ENCODE data around the gene ATL2. TPM values are rescaled to one million over a fixed set of nuclear protein-coding genes. Genes with fewer than 3 reads are reported as not detected.

Gene ATL2
- total and polyA plus RNA-seq, 2 experiments from 2014 or later = 28.0 to 72.4 TPM

DNA sequence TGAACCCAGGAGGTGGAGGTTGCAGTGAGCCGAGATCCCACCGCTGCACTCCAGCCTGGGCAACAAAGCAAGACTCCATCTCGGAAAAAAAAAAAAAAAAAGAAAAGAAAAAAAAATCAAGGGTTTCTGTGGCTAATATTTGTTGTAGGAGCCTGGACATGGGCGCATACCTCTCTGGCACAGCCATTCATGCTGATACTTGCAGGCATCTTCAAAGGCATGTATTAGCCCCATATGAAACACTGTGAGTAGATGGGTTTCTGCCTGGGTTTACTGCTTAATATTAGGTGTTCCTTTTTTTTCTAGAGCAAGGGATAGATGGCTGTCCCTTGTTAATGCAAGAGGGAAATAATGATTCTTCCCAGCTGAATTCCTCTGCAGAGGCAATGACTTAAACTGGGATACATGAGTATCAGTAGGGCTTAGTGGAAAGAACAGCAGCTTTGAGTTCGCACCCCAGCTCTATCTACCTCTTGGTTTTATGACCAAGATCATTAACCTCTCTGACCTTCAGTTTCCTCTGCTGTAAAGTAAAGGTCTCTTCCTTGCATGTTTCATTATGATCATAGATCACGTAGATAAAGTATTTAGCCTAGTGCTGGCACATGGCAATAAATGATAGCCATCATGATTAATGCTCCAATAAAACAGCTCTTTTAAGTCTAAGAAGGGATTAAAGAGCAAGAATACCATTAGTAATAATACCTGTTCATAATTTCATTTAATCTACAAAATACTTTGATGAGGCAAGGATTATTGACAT lies 4.5 kb upstream of the ATL2 start:
- no peak for DNase-seq (ENCODE audit: low spot score)
- no peak overlapping the region for H3K4me3 ChIP-seq
- peaks cover 12% of the 10 kb centered on the region for H3K4me1 ChIP-seq (ENCODE audit: insufficient read depth)
- WGBS (ENCODE audit: low lambda C conversion rate, missing lambda C conversion rate) = 69% methylated on average over 4 of the region's 6 CpGs
- no peak overlapping the region for H3K4me2 ChIP-seq
- no peaks in the 10 kb centered on the region for H3K79me2 ChIP-seq
- H3K27me3 ChIP-seq = no peaks in the 10 kb centered on the region
- no peaks in the 10 kb centered on the region for H3K9me2 ChIP-seq (replicated peaks; ENCODE audit: insufficient read depth)
- H3K36me3 ChIP-seq (replicated peaks; ENCODE audit: insufficient read depth, low read depth) = no peaks in the 10 kb centered on the region
- no peaks in the 10 kb centered on the region for H4K20me1 ChIP-seq (ENCODE audit: insufficient read depth, poor library complexity, severe bottlenecking)
- no peak overlapping the region for H3K27ac ChIP-seq
- no peak overlapping the region for H2AFZ ChIP-seq
- H3K9me3 ChIP-seq (ENCODE audit: low read depth) = no peaks in the 10 kb centered on the region
- TF ChIP-seq, protein P1, sequence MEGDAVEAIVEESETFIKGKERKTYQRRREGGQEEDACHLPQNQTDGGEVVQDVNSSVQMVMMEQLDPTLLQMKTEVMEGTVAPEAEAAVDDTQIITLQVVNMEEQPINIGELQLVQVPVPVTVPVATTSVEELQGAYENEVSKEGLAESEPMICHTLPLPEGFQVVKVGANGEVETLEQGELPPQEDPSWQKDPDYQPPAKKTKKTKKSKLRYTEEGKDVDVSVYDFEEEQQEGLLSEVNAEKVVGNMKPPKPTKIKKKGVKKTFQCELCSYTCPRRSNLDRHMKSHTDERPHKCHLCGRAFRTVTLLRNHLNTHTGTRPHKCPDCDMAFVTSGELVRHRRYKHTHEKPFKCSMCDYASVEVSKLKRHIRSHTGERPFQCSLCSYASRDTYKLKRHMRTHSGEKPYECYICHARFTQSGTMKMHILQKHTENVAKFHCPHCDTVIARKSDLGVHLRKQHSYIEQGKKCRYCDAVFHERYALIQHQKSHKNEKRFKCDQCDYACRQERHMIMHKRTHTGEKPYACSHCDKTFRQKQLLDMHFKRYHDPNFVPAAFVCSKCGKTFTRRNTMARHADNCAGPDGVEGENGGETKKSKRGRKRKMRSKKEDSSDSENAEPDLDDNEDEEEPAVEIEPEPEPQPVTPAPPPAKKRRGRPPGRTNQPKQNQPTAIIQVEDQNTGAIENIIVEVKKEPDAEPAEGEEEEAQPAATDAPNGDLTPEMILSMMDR (IDR thresholded peaks at IDR 0.05; ENCODE audit: poor library complexity) = no peak
- TF ChIP-seq EZH2 (IDR thresholded peaks at IDR 0.05; ENCODE audit: borderline replicate concordance) = no peak
- no peak for TF ChIP-seq EZH2phosphoT487 (IDR thresholded peaks at IDR 0.05; ENCODE audit: low read depth, severe bottlenecking, unreplicated experiment)

DNA sequence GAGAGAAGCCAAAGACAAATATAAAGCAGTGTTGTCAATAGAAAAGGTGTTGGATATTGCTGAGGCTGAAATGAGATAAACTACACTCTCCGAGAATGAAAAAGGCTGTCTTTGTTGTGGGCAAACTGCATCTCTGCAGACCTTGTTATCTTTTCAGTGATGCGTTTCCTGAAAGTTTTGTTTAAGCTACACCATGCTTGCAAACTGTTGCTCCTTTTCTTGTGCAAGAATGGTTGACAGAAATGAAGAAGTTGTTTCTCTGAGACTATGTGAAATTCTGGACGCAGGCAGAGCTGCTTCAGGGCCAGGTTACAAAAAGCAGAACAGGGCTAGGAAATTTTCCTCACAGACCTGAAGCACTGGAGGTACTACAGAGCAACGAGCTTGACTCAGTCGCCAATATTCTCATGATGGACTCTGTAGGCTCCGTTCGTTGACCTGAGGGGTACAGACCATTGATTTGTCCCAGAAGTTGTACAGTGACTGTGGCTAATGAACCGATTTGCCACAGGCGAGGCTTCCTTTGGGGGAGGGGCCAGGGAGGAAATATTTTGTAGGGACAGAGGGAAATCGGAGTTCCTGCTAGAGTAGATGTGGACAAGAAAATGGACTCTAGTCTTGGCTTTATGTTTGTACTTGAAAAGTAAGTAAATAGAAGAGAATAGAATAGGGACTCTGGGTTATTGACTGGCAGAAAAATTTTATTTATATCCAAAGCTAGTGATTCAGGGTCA lies 3.5 kb upstream of the ATL2 start:
- Histone ChIP-seq H3K27ac (no peak overlapping the region), H3K36me3 (replicated peaks; ENCODE audit: insufficient read depth, low read depth) (no peaks in the 10 kb centered on the region)

DNA sequence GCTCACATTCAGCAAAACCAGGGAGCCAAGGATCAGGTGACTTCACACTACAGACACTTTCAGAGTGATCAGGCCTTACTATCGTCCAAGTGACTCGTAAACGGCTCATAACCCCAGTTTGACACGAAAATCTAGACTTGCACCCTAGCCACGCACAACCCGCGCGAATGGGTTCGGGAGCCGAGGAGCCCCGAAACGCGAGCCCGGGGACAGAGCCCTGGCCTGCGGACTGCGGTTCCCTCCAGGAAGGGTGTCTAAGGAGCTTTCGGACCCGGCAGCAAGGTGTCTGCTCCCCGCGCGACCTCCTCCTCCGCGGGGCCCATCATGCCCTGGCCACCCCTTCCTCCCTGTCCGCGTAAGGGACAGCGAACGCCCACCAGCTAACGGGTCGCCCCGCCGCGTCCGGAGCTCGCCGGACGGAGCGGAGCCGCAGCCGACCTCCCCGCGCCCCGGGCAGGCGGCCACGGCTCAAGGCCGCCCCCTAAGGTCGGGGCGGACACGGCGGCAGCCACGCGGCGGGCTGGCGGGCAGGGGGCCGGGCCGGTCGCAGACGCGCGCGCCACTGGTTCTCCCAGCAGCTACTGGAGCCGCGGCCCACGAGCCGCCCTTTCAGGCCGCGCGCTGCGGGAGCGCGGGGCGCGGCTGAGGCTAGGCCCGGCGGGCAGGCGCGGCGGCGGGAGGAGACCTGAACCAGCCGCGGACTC lies 575 bp downstream of the ATL2 start:
- Histone ChIP-seq H3K9me2 (replicated peaks; ENCODE audit: insufficient read depth) (no peaks in the 10 kb centered on the region), H3K27ac (peak overlapping the region; percentile 100), H4K20me1 (ENCODE audit: insufficient read depth, poor library complexity, severe bottlenecking) (peaks cover 37% of the 10 kb centered on the region), H3K79me2 (peaks cover 50% of the 10 kb centered on the region), H3K9me3 (ENCODE audit: low read depth) (no peaks in the 10 kb centered on the region), H3K4me2 (peak overlapping the region; percentile 84), H3K4me1 (ENCODE audit: insufficient read depth) (peaks cover 12% of the 10 kb centered on the region), H3K27me3 (no peaks in the 10 kb centered on the region), H2AFZ (peak overlapping the region; percentile 88), H3K4me3 (peak overlapping the region; percentile 96), H3K36me3 (replicated peaks; ENCODE audit: insufficient read depth, low read depth) (no peaks in the 10 kb centered on the region)
- TF ChIP-seq, protein P1 (IDR thresholded peaks at IDR 0.05; ENCODE audit: poor library complexity) = peak; percentile 36
- no peak for TF ChIP-seq EZH2 (IDR thresholded peaks at IDR 0.05; ENCODE audit: borderline replicate concordance)
- WGBS (ENCODE audit: low lambda C conversion rate, missing lambda C conversion rate) = under 1% methylated on average over 76 of the region's 80 CpGs
- peak; percentile 88 for DNase-seq (ENCODE audit: low spot score)

More for the DNA sequence above, 3.5 kb upstream of the ATL2 start:
- 64% methylated on average over 10 of the region's 10 CpGs for WGBS (ENCODE audit: low lambda C conversion rate, missing lambda C conversion rate)
- Histone ChIP-seq H3K27me3 (no peaks in the 10 kb centered on the region), H4K20me1 (ENCODE audit: insufficient read depth, poor library complexity, severe bottlenecking) (peaks cover 2% of the 10 kb centered on the region), H2AFZ (no peak overlapping the region), H3K4me1 (ENCODE audit: insufficient read depth) (peaks cover 12% of the 10 kb centered on the region), H3K4me3 (no peak overlapping the region), H3K9me3 (ENCODE audit: low read depth) (no peaks in the 10 kb centered on the region), H3K4me2 (no peak overlapping the region), H3K9me2 (replicated peaks; ENCODE audit: insufficient read depth) (no peaks in the 10 kb centered on the region), H3K79me2 (peaks cover 10% of the 10 kb centered on the region)
- no peak for DNase-seq (ENCODE audit: low spot score)
- TF ChIP-seq EZH2 (IDR thresholded peaks at IDR 0.05; ENCODE audit: borderline replicate concordance) (no peak), EZH2phosphoT487 (IDR thresholded peaks at IDR 0.05; ENCODE audit: low read depth, severe bottlenecking, unreplicated experiment) (no peak)
- TF ChIP-seq, protein P1 (IDR thresholded peaks at IDR 0.05; ENCODE audit: poor library complexity) = no peak

Measured in hepatocyte (in vitro differentiated cells).